HCT116 (cell line): ENCODE data around the gene ZNF324B. TPM values are rescaled to one million over a fixed set of nuclear protein-coding genes. Genes with fewer than 3 reads are reported as not detected.

Source experiments
- CBX3 ChIP-seq: IDR thresholded peaks from 2 replicates; pipeline ENCODE4 v1.6.1; 2012; ENCODE audit warnings: low read depth
- EZH2 ChIP-seq: fragments of 200-600 bp; sonication (generic); IDR thresholded peaks from 2 replicates; pipeline ENCODE4 v1.6.1; 2017; ENCODE audit warnings: antibody characterized with exemption, mixed run types
- EZH2phosphoT487 ChIP-seq: fragments of 200-600 bp; IDR thresholded peaks from 2 replicates; pipeline ENCODE4 v1.6.1; 2018; ENCODE audit warnings: antibody characterized with exemption, borderline replicate concordance
- FOSL1 ChIP-seq: IDR thresholded peaks from 2 replicates; pipeline ENCODE4 v1.6.1; 2012; ENCODE audit warnings: low read depth
- POLR2A ChIP-seq: IDR thresholded peaks from 2 replicates; pipeline ENCODE4 v1.7.0; 2011; ENCODE audit warnings: borderline replicate concordance; ENCODE audit not compliant: insufficient read depth, insufficient read length; ENCODE audit errors: extremely low read depth
- REST ChIP-seq: IDR thresholded peaks from 2 replicates; pipeline ENCODE4 v1.6.1; 2012; ENCODE audit warnings: low read depth
- SP1 ChIP-seq: IDR thresholded peaks from 2 replicates; pipeline ENCODE4 v1.6.1; 2012; ENCODE audit warnings: low read depth
- SRF ChIP-seq: IDR thresholded peaks from 2 replicates; pipeline ENCODE4 v1.6.1; 2012; ENCODE audit warnings: low read depth
- TCF7L2 ChIP-seq: IDR thresholded peaks from 2 replicates; pipeline ENCODE4 v1.7.0; 2011; ENCODE audit warnings: borderline replicate concordance, inconsistent platforms; ENCODE audit not compliant: insufficient read depth, insufficient read length; ENCODE audit errors: extremely low read depth
- ZBTB33 ChIP-seq: IDR thresholded peaks from 2 replicates; pipeline ENCODE4 v1.6.1; 2011; ENCODE audit warnings: mild to moderate bottlenecking, low read length, moderate library complexity; ENCODE audit not compliant: insufficient replicate concordance; ENCODE audit errors: extremely low read depth
- ZFX ChIP-seq: fragments of 450-650 bp; IDR thresholded peaks from 2 replicates; pipeline ENCODE4 v1.6.1; 2017
- ZNF274 ChIP-seq: fragments of 200-500 bp; sonication (Bioruptor generic); IDR thresholded peaks from 2 replicates; pipeline ENCODE4 v1.6.1; 2014; ENCODE audit warnings: mild to moderate bottlenecking, low read depth, low read length, inconsistent platforms
- total RNA-seq: library from RNA; stranded (reverse); gene quantifications from one replicate; pipeline ENCODE4 v1.2.1, GENCODE V29; 2021; ENCODE audit not compliant: unreplicated experiment
- TF ChIP-seq, protein P1 (sequence below): IDR thresholded peaks from 2 replicates; pipeline ENCODE4 v1.6.1; 2012

The ZNF324B gene
- total RNA-seq, 1 experiment from 2014 or later: 9.4 TPM

DNA sequence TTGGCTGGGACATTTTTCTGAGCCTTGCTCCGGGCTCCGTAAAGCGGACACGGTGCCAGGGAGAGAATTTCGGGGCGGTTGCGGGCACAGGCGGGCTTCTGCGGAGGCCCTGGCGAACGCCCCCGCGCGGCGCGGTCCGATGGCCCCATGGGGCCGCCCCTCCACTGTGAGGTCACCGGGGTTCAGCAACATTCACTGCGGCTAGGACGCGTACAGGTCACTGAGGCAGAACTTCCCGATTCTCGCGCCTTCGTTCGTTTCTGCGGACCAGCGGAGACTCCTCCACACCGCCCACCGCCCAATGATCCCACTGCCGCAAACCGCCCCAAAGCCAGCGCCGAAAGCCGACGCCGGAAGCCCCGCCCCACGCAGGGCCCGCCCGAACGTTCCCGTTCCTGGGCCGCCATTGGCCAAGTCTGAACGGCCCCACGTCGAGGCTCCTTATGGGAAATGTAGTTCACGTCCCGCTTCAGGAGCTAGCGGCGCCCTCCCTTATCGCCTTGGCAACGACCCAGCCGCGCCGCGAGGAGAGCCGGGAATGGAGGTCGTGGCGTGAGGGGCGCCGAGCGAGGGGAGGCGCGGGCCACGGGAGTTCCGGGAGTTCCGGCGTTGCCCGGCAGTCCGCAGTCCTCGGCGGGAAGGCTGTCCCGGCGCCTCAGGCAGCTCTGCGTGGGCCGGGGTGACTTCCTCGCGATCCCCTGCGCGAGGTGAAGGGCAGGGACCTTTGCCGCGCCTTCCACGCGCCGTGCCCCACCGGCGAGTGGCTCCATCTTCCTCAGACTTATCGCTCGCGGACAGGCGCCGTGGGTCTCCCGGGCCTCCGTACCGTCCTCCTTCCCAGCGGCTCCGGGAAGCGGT, 43.0 kb upstream of the ZNF324B start, which contains the start of gene ZNF584 (continued):
- TF ChIP-seq REST (no peak), CBX3 (no peak), SP1 (peak; percentile 93), FOSL1 (no peak), SRF (no peak), POLR2A (peak; percentile 81), ZFX (peak; percentile 25; the same call in 1 of the 2 replicates), TCF7L2 (peak; percentile 19), ZNF274 (no peak), EZH2 (no peak), ZBTB33 (peak; percentile 7), EZH2phosphoT487 (no peak)
- TF ChIP-seq, protein P1, sequence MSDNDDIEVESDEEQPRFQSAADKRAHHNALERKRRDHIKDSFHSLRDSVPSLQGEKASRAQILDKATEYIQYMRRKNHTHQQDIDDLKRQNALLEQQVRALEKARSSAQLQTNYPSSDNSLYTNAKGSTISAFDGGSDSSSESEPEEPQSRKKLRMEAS: peak; percentile 65; the same call in 1 of the 2 replicates
